ENCODE measurements around the gene MSI2.

MSI2 gene

GRCh38 chr17:57357392-57357784 lies 101.1 kb downstream of the MSI2 start:
- peaks cover 58% of the 10 kb centered on the region for H3K79me2 ChIP-seq (ENCODE audit: insufficient read depth, low read length)
- H3K4me1 ChIP-seq (ENCODE audit: insufficient read depth, low read length, severe bottlenecking): peaks cover 82% of the 10 kb centered on the region

DNA sequence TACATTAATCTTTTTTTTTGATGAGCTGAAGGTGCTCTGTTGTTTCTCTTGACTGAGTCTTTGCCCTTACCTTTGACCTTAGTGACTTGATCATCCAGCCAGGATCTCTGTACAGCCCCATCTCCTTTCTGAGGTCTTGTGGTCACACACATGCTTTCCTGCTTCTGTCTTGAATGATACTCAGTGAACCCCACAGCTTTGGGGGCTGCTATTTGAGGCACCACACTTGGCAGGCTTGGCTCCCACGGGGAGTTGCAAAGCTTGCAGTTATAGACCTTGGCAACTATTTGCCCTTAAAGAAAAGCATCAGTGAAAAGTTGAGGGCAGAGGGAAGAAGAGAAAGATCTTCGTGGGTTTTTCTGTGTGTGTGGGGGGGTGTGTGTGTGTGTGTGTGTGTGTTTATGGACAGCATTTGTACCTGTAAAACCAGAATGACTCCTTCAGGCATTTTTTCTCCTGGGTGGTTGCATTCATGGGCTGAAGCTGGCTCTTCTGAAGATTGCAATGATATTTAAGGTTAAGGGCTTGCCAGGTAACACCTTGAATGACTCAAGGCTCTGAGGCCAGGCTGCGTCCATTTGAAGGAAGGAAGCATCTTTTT lies 101.6 kb downstream of the MSI2 start:
- H3K27me3 ChIP-seq (ENCODE audit: insufficient read depth, low read length): no peaks in the 10 kb centered on the region
- peak overlapping the region; percentile 99 for H3K27ac ChIP-seq (ENCODE audit: low read depth, low read length, poor library complexity, severe bottlenecking)
- H3K4me3 ChIP-seq (ENCODE audit: low read depth, low read length, poor library complexity, severe bottlenecking): peak overlapping the region; percentile 54
- no peak for TF ChIP-seq CTCF (IDR thresholded peaks at IDR 0.05; ENCODE audit: low read length)
- no peak for TF ChIP-seq EZH2 (IDR thresholded peaks at IDR 0.05; ENCODE audit: borderline replicate concordance, low read length)
- H3K9ac ChIP-seq (ENCODE audit: low read length): peak overlapping the region; percentile 92
- no peaks in the 10 kb centered on the region for H3K9me2 ChIP-seq (ENCODE audit: low read depth, low read length)
- H4K20me1 ChIP-seq (ENCODE audit: insufficient read depth, low read length): no peaks in the 10 kb centered on the region
- H3K4me2 ChIP-seq (ENCODE audit: low read length): peak overlapping the region; percentile 67
- H3F3A ChIP-seq (ENCODE audit: insufficient read depth, low read length): no peaks in the 10 kb centered on the region
- peaks cover 59% of the 10 kb centered on the region for H3K79me2 ChIP-seq (ENCODE audit: insufficient read depth, low read length)
- peaks cover 13% of the 10 kb centered on the region; the same call in 1 of the 2 replicates for H3K36me3 ChIP-seq (ENCODE audit: insufficient read depth, low read length)
- H3K4me1 ChIP-seq (ENCODE audit: insufficient read depth, low read length, severe bottlenecking): peaks cover 82% of the 10 kb centered on the region
- no peaks in the 10 kb centered on the region for H3K9me3 ChIP-seq (ENCODE audit: low read length)
- no peak overlapping the region for H2AFZ ChIP-seq (ENCODE audit: low read length)

More at GRCh38 chr17:57357392-57357784, 101.1 kb downstream of the MSI2 start:
- H3K27me3 ChIP-seq (ENCODE audit: insufficient read depth, low read length): no peaks in the 10 kb centered on the region
- H3K9ac ChIP-seq (ENCODE audit: low read length): peak overlapping the region; percentile 92
- no peak overlapping the region for H2AFZ ChIP-seq (ENCODE audit: low read length)
- H3K27ac ChIP-seq (ENCODE audit: low read depth, low read length, poor library complexity, severe bottlenecking): peak overlapping the region; percentile 99
- peak overlapping the region; percentile 54 for H3K4me3 ChIP-seq (ENCODE audit: low read depth, low read length, poor library complexity, severe bottlenecking)
- no peaks in the 10 kb centered on the region for H4K20me1 ChIP-seq (ENCODE audit: insufficient read depth, low read length)
- TF ChIP-seq CTCF (IDR thresholded peaks at IDR 0.05; ENCODE audit: low read length) (no peak), EZH2 (IDR thresholded peaks at IDR 0.05; ENCODE audit: borderline replicate concordance, low read length) (no peak)
- no peaks in the 10 kb centered on the region for H3K9me3 ChIP-seq (ENCODE audit: low read length)
- no peaks in the 10 kb centered on the region for H3K9me2 ChIP-seq (ENCODE audit: low read depth, low read length)
- H3K4me2 ChIP-seq (ENCODE audit: low read length): peak overlapping the region; percentile 67
- H3F3A ChIP-seq (ENCODE audit: insufficient read depth, low read length): no peaks in the 10 kb centered on the region
- peaks cover 18% of the 10 kb centered on the region; the same call in 1 of the 2 replicates for H3K36me3 ChIP-seq (ENCODE audit: insufficient read depth, low read length)

DNA sequence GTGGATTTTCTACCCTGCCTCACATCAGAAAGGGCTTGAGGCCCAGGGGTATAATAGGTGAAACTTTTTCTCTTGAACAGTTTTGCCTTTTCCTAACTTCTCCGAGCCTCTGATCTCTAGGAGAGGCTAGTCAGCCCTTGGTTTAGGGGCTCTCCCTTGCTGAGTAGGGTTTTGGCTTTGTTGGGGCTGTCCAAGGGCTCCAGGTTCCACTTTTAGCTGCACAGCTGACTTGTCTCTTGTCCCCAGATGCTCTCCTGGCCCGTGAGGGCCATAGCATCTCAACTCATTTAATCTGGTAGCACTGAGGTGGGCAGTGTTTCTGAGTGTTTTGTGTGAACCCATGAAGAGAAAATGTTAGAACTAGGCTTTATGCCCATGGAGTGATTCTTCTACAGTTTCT lies 103.9 kb downstream of the MSI2 start:
- H3K4me2 ChIP-seq (ENCODE audit: low read length): peak overlapping the region; percentile 0; the same call in 1 of the 2 replicates
- TF ChIP-seq CTCF (IDR thresholded peaks at IDR 0.05; ENCODE audit: low read length): no peak
- no peak for TF ChIP-seq EZH2 (IDR thresholded peaks at IDR 0.05; ENCODE audit: borderline replicate concordance, low read length)
- no peak overlapping the region for H2AFZ ChIP-seq (ENCODE audit: low read length)
- H3K79me2 ChIP-seq (ENCODE audit: insufficient read depth, low read length): peaks cover 58% of the 10 kb centered on the region
- peaks cover 82% of the 10 kb centered on the region for H3K4me1 ChIP-seq (ENCODE audit: insufficient read depth, low read length, severe bottlenecking)
- H3F3A ChIP-seq (ENCODE audit: insufficient read depth, low read length): no peaks in the 10 kb centered on the region
- H3K9me2 ChIP-seq (ENCODE audit: low read depth, low read length): no peaks in the 10 kb centered on the region
- no peaks in the 10 kb centered on the region for H3K27me3 ChIP-seq (ENCODE audit: insufficient read depth, low read length)
- H3K36me3 ChIP-seq (ENCODE audit: insufficient read depth, low read length): peaks cover 9% of the 10 kb centered on the region; the same call in 1 of the 2 replicates
- no peaks in the 10 kb centered on the region for H3K9me3 ChIP-seq (ENCODE audit: low read length)
- no peaks in the 10 kb centered on the region for H4K20me1 ChIP-seq (ENCODE audit: insufficient read depth, low read length)
- no peak overlapping the region for H3K4me3 ChIP-seq (ENCODE audit: low read depth, low read length, poor library complexity, severe bottlenecking)
- peak overlapping the region; percentile 99 for H3K27ac ChIP-seq (ENCODE audit: low read depth, low read length, poor library complexity, severe bottlenecking)
- H3K9ac ChIP-seq (ENCODE audit: low read length): peak overlapping the region; percentile 6; the same call in 1 of the 2 replicates
